Thoracic aorta (tissue), 2 donors: Measurements from ENCODE around the gene ADGRB3. TPM values are rescaled to one million over a fixed set of nuclear protein-coding genes. Genes with fewer than 3 reads are reported as not detected.

ENCODE experiments used
- ATAC-seq: fragments of 150-250 bp; one replicate; pipeline ENCODE4 v1.8.0; 2017; ENCODE audit warnings: low read depth; ENCODE audit not compliant: insufficient number of reproducible peaks, low FRiP score
- DNase-seq: peaks from one replicate; pipeline ENCODE4 v3.0.0-alpha.2; 2020; ENCODE audit warnings: low spot score
- H3K27ac ChIP-seq, 2 donors: fragments of 200-600 bp; sonication (generic); 1 replicate in 1 of 2; 2 replicates in 1 of 2; pipeline ENCODE4 v1.5.1; 2016; ENCODE audit warnings: mild to moderate bottlenecking in 2 of 2, moderate library complexity in 2 of 2
- H3K27me3 ChIP-seq: fragments of 200-600 bp; sonication (generic); replicated peaks from 2 replicates; pipeline ENCODE4 v1.6.0; 2016; ENCODE audit warnings: mild to moderate bottlenecking; ENCODE audit not compliant: insufficient read depth
- H3K36me3 ChIP-seq: fragments of 200-600 bp; sonication (generic); one replicate; pipeline ENCODE4 v1.5.1; 2016
- H3K4me1 ChIP-seq, 2 donors: fragments of 200-600 bp; sonication (generic); 1 replicate in 1 of 2; 2 replicates in 1 of 2; pipeline versions ENCODE4 v1.5.1 to v1.6.0; 2016; ENCODE audit warnings: low read depth in 2 of 2, mild to moderate bottlenecking in 1 of 2; ENCODE audit not compliant: control insufficient read depth in 1 of 2
- H3K4me3 ChIP-seq: fragments of 200-600 bp; sonication (generic); 2 replicates; pipeline ENCODE4 v1.5.1; 2016; ENCODE audit warnings: mild to moderate bottlenecking
- H3K9me3 ChIP-seq: fragments of 200-600 bp; sonication (generic); 2 replicates; pipeline ENCODE4 v1.5.1; 2016
- total RNA-seq, 2 donors: library from RNA; depleted of rRNA; stranded (reverse); fragments of >200 nt; gene quantifications; one replicate each; pipeline versions ENCODE4 v1.1.0 to v1.2.3, GENCODE V29; 2016
- TF ChIP-seq, protein P1 (sequence below): fragments of 200-600 bp; sonication (generic); IDR thresholded peaks from one replicate; pipeline ENCODE4 v1.5.1; 2019; ENCODE audit warnings: antibody characterized with exemption

The ADGRB3 gene
- total RNA-seq, 2 donors from 2014 or later: 2.4 to 10.1 TPM

DNA sequence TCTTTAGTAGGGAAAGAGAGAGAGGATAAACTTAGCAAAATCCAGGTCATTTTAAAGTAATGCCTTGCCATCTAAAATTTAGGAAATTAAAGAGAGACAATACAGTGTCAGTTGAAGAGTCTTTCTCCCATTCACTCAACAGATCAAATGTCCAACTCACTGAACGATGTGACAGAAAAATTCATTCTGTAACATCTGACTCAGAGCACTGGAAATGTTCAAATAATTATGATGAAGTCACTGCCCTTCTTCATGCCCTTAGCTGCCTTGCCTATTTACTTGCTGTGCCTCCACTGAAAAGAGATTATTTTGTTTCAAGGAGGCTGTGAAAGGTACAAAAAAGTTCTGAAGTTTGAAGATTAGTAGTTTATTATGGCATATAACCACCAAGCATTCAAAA, 434.8 kb downstream of the ADGRB3 start:
- Histone ChIP-seq H3K36me3 (no peaks in the 10 kb centered on the region), H3K27ac (no peak overlapping the region), H3K4me3 (no peak overlapping the region), H3K9me3 (no peaks in the 10 kb centered on the region), H3K27me3 (no peaks in the 10 kb centered on the region), H3K4me1 (no peaks in the 10 kb centered on the region)
- no peak for DNase-seq
- no peak for ATAC-seq
- TF ChIP-seq, protein P1, sequence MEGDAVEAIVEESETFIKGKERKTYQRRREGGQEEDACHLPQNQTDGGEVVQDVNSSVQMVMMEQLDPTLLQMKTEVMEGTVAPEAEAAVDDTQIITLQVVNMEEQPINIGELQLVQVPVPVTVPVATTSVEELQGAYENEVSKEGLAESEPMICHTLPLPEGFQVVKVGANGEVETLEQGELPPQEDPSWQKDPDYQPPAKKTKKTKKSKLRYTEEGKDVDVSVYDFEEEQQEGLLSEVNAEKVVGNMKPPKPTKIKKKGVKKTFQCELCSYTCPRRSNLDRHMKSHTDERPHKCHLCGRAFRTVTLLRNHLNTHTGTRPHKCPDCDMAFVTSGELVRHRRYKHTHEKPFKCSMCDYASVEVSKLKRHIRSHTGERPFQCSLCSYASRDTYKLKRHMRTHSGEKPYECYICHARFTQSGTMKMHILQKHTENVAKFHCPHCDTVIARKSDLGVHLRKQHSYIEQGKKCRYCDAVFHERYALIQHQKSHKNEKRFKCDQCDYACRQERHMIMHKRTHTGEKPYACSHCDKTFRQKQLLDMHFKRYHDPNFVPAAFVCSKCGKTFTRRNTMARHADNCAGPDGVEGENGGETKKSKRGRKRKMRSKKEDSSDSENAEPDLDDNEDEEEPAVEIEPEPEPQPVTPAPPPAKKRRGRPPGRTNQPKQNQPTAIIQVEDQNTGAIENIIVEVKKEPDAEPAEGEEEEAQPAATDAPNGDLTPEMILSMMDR: no peak

DNA sequence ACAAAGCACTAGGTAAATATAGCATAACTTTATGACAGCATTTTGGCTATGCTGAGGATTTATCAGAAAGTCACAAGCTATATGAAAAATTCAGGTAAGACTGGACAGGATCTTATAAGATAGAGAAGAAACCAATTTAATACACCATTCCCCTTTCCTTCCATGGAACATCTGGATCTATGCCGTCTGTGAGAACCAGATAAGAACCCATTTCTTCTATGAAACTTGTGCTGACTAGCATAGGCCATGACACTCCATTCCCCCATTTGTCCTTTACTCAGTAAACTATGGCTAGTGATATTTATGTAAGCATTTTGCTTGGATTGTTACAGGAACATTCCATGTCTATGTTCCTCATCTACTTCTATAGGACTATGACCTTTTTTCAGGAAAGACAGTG, 437.7 kb downstream of the ADGRB3 start:
- TF ChIP-seq, protein P1: no peak
- Histone ChIP-seq H3K4me3 (no peak overlapping the region), H3K27me3 (no peaks in the 10 kb centered on the region), H3K9me3 (no peaks in the 10 kb centered on the region), H3K27ac (no peak overlapping the region), H3K36me3 (no peaks in the 10 kb centered on the region), H3K4me1 (no peaks in the 10 kb centered on the region)
- DNase-seq (no peak), ATAC-seq (no peak)

DNA sequence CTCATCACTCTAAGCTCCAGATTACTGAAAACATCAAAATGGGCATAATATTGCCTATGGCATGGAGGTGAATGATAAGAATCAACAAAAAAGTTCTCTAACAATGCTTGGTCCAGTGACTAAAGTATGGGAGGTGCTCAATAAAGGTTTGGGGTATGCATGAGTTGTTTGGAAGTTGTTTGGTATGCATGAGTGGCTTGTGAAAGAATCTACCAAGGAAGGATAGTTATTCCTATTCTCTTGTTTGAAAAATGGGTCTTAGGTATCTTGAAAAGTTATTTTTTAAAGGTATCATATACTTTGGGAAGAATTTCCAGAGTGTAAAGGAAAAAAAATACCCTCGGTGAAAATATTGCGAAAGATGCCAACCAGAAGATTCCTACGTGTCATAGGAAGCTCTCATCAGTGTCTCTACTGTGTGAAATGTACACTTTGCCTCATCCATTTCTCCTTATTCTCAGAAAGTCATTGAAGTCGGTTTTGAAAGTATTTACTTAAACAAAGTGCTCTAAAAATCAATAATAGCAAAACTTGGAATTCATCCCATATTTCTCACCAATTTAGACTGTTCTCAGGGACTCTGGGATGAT, 449.8 kb downstream of the ADGRB3 start:
- H3K4me3 ChIP-seq: no peak overlapping the region
- H3K9me3 ChIP-seq: no peaks in the 10 kb centered on the region
- ATAC-seq: no peak
- no peaks in the 10 kb centered on the region for H3K36me3 ChIP-seq
- DNase-seq: no peak
- H3K27ac ChIP-seq: no peak overlapping the region
- peaks cover 18 to 20% of the 10 kb centered on the region in 2 donors for H3K4me1 ChIP-seq
- TF ChIP-seq, protein P1: no peak
- no peaks in the 10 kb centered on the region for H3K27me3 ChIP-seq

DNA sequence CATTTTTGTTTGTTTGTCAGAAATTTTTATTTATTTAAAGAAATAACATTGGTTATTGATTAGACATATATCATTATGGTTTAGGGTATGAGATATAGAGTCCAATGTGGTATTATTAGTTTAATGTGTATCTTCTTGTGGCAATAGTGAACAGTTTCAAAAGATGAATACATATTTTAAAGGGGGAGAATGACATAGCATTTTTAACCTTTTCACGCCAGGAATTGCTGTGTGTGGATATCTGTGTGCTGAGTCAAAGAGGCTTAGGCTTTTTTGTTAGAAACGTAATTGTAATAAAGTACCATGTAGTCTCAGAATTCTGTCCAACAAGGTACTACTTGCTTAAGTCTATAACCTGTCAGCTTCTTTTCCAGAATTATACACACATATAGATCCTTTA, 451.6 kb downstream of the ADGRB3 start:
- Histone ChIP-seq H3K9me3 (no peaks in the 10 kb centered on the region), H3K4me1 (peaks cover 20 to 27% of the 10 kb centered on the region in 2 donors), H3K27ac (no peak overlapping the region), H3K36me3 (no peaks in the 10 kb centered on the region), H3K4me3 (no peak overlapping the region), H3K27me3 (no peaks in the 10 kb centered on the region)
- ATAC-seq (no peak), DNase-seq (no peak)
- TF ChIP-seq, protein P1: no peak

DNA sequence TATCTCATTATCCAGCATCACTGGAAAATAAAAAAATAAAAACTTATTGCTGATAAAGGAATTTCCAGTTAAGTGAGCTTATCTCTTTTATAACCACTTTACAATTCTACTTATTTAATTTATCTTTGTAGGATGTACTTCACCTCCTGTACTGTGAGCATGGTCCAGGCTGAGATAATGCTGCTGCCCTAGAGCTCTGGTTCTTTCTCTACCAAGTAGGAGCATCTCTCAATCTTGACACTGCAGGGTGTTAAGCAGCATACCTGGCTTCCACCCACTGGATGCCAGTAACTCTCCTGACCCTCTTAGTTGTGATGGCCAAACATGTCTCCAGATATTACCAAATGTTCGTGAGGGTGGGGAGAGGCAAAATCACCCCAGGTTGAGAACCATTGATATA, 454.5 kb downstream of the ADGRB3 start:
- Histone ChIP-seq H3K27me3 (no peaks in the 10 kb centered on the region), H3K4me1 (peaks cover 20 to 27% of the 10 kb centered on the region in 2 donors), H3K9me3 (no peaks in the 10 kb centered on the region), H3K4me3 (no peak overlapping the region), H3K27ac (no peak overlapping the region), H3K36me3 (no peaks in the 10 kb centered on the region)
- DNase-seq (no peak), ATAC-seq (no peak)
- TF ChIP-seq, protein P1: no peak
